Activated naive CD8-positive, alpha-beta T cell treated with anti-CD3 and anti-CD28 coated beads for 36 hours (primary cell): ENCODE measurements around the gene ADIPOQ. TPM values are rescaled to one million over a fixed set of nuclear protein-coding genes. Genes with fewer than 3 reads are reported as not detected.
"Not testable (repeated sequence)": the region's sequence is repeated elsewhere in the genome, so short reads cannot be mapped to it uniquely, and the experiment has no call there.

ENCODE experiments used
- DNase-seq: peaks from one replicate; pipeline ENCODE4 v3.0.0; 2021
- H3K27ac Mint-ChIP-seq: one replicate; pipeline ENCODE4 v1.8.0; 2022; ENCODE audit warnings: mild to moderate bottlenecking, moderate library complexity, mixed read lengths
- H3K27me3 Mint-ChIP-seq: one replicate; pipeline ENCODE4 v1.8.0; 2022; ENCODE audit warnings: mild to moderate bottlenecking, mixed read lengths
- H3K36me3 Mint-ChIP-seq: one replicate; pipeline ENCODE4 v1.8.0; 2021; ENCODE audit warnings: mild to moderate bottlenecking, mixed read lengths
- H3K4me1 Mint-ChIP-seq: one replicate; pipeline ENCODE4 v1.8.0; 2021; ENCODE audit warnings: mixed read lengths
- H3K4me3 Mint-ChIP-seq: one replicate; pipeline ENCODE4 v1.8.0; 2022; ENCODE audit warnings: mild to moderate bottlenecking, moderate library complexity, mixed read lengths
- H3K9me3 Mint-ChIP-seq: one replicate; pipeline ENCODE4 v1.8.0; 2022; ENCODE audit warnings: mixed read lengths
- total RNA-seq, 2 experiments: library from RNA; stranded (reverse); gene quantifications; one replicate each; pipeline ENCODE4 v1.2.3, GENCODE V29; 2021

The ADIPOQ gene
- total RNA-seq, 2 experiments from 2014 or later: not detected

DNA sequence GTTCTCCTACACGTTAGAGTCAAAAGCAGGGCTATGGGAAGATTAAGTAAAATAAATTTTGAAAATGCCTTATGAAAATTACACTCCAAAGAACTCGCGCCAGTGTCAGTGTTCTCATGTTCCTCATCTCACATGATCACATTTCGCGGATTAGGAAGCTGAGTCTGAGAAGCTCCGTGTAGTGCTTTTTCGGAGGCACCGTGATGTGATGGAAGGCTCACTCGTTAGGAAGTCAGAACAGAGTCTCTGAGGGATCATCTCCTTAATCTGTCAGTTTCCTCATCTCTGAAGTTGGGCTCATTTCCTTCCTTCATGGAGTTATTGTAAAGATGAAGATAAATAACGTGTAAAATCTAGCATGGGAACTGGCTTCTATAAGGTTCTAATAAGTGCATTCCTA lies 3.2 kb downstream of the ADIPOQ start:
- no peak overlapping the region for H3K4me3 Mint-ChIP-seq
- no peak overlapping the region for H3K27ac Mint-ChIP-seq
- peaks cover 3% of the 10 kb centered on the region for H3K4me1 Mint-ChIP-seq
- H3K9me3 Mint-ChIP-seq: no peaks in the 10 kb centered on the region
- DNase-seq: no peak
- H3K27me3 Mint-ChIP-seq: peaks cover 13% of the 10 kb centered on the region
- no peaks in the 10 kb centered on the region for H3K36me3 Mint-ChIP-seq

DNA sequence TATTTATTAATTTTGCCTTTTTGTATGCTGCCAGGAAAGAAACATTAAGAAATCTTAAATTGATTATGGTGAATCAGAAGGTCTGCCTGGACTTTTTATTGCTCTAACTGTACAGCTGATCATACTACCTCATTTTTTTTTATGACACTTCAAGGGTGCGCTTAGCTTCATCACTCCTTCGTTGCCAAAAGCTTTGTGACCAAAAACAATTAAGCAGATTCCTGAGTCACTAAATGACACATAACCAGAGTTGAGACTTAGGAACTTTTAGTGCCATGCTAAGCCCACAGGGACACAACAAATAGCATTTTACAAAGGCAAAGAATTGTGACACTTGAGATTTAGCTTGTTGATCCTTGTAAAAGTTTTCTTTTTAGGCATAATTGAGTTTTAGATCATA lies 4.9 kb downstream of the ADIPOQ start:
- peaks cover 5% of the 10 kb centered on the region for H3K4me1 Mint-ChIP-seq
- no peak for DNase-seq
- no peak overlapping the region for H3K4me3 Mint-ChIP-seq
- H3K36me3 Mint-ChIP-seq: no peaks in the 10 kb centered on the region
- H3K27ac Mint-ChIP-seq: no peak overlapping the region
- no peaks in the 10 kb centered on the region for H3K9me3 Mint-ChIP-seq
- H3K27me3 Mint-ChIP-seq: peaks cover 13% of the 10 kb centered on the region

GRCh38 chr3:186849374-186849975 lies 7.0 kb downstream of the ADIPOQ start:
- Mint-ChIP-seq H3K9me3 (no peaks in the 10 kb centered on the region), H3K36me3 (no peaks in the 10 kb centered on the region), H3K4me3 (no peak overlapping the region)

DNA sequence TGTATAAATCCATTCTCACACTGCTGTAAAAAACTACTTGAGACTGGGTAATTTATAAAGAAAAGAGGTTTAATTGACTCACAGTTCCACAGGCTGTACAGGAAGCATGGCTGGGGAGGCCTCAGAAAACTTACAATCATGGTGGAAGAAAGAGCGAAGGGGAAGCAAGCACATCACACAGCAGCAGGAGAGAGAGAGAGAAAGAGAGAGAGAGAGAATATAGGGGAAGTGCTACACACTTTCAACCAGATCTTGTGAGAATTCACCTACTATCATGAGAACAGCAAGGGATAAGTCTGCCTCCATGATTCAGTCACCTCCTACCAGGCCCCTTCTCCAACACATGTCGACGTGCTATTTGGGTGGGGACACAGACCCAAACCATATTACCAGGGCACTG lies 9.3 kb downstream of the ADIPOQ start:
- H3K4me1 Mint-ChIP-seq, H3K9me3 Mint-ChIP-seq, H3K4me3 Mint-ChIP-seq, H3K36me3 Mint-ChIP-seq, H3K27me3 Mint-ChIP-seq, DNase-seq: not testable (repeated sequence)
- H3K27ac Mint-ChIP-seq: peak overlapping the region; percentile 5

More at GRCh38 chr3:186849374-186849975, 7.0 kb downstream of the ADIPOQ start:
- no peak overlapping the region for H3K27ac Mint-ChIP-seq
- H3K27me3 Mint-ChIP-seq: peaks cover 9% of the 10 kb centered on the region
- no peak for DNase-seq
- peaks cover 6% of the 10 kb centered on the region for H3K4me1 Mint-ChIP-seq

DNA sequence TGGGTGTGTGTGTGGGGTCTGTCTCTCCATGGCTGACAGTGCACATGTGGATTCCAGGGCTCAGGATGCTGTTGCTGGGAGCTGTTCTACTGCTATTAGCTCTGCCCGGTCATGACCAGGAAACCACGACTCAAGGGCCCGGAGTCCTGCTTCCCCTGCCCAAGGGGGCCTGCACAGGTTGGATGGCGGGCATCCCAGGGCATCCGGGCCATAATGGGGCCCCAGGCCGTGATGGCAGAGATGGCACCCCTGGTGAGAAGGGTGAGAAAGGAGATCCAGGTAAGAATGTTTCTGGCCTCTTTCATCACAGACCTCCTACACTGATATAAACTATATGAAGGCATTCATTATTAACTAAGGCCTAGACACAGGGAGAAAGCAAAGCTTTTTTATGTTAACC lies 10.5 kb downstream of the ADIPOQ start:
- H3K9me3 Mint-ChIP-seq: no peaks in the 10 kb centered on the region
- peaks cover 6% of the 10 kb centered on the region for H3K4me1 Mint-ChIP-seq
- H3K36me3 Mint-ChIP-seq: no peaks in the 10 kb centered on the region
- H3K27me3 Mint-ChIP-seq: no peaks in the 10 kb centered on the region
- no peak overlapping the region for H3K4me3 Mint-ChIP-seq
- no peak for DNase-seq
- H3K27ac Mint-ChIP-seq: no peak overlapping the region

DNA sequence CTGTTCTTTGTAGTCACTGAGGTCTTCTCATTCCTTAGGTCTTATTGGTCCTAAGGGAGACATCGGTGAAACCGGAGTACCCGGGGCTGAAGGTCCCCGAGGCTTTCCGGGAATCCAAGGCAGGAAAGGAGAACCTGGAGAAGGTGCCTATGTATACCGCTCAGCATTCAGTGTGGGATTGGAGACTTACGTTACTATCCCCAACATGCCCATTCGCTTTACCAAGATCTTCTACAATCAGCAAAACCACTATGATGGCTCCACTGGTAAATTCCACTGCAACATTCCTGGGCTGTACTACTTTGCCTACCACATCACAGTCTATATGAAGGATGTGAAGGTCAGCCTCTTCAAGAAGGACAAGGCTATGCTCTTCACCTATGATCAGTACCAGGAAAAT lies 11.6 kb downstream of the ADIPOQ start:
- peaks cover 6% of the 10 kb centered on the region for H3K4me1 Mint-ChIP-seq
- H3K36me3 Mint-ChIP-seq: no peaks in the 10 kb centered on the region
- no peak for DNase-seq
- H3K27ac Mint-ChIP-seq: no peak overlapping the region
- no peak overlapping the region for H3K4me3 Mint-ChIP-seq
- H3K9me3 Mint-ChIP-seq: peaks cover 2% of the 10 kb centered on the region
- H3K27me3 Mint-ChIP-seq: no peaks in the 10 kb centered on the region

DNA sequence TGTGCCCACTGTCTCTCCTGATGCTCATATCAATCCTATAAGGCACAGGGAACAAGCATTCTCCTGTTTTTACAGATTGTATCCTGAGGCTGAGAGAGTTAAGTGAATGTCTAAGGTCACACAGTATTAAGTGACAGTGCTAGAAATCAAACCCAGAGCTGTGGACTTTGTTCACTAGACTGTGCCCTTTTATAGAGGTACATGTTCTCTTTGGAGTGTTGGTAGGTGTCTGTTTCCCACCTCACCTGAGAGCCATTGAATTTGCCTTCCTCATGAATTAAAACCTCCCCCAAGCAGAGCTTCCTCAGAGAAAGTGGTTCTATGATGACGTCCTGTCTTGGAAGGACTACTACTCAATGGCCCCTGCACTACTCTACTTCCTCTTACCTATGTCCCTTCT lies 12.4 kb downstream of the ADIPOQ start:
- no peak for DNase-seq
- peaks cover 3% of the 10 kb centered on the region for H3K9me3 Mint-ChIP-seq
- peaks cover 6% of the 10 kb centered on the region for H3K36me3 Mint-ChIP-seq
- H3K4me3 Mint-ChIP-seq: no peak overlapping the region
- no peak overlapping the region for H3K27ac Mint-ChIP-seq
- no peaks in the 10 kb centered on the region for H3K27me3 Mint-ChIP-seq
- peaks cover 3% of the 10 kb centered on the region for H3K4me1 Mint-ChIP-seq

DNA sequence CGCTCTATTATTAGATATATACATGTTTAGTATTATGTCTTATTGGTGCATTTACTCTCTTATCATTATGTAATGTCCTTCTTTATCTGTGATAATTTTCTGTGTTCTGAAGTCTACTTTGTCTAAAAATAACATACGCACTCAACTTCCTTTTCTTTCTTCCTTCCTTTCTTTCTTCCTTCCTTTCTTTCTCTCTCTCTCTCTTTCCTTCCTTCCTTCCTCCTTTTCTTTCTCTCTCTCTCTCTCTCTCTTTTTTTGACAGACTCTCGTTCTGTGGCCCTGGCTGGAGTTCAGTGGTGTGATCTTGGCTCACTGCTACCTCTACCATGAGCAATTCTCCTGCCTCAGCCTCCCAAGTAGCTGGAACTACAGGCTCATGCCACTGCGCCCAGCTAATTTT lies 15.2 kb downstream of the ADIPOQ start:
- H3K4me1 Mint-ChIP-seq: peaks cover 10% of the 10 kb centered on the region
- no peak for DNase-seq
- H3K9me3 Mint-ChIP-seq: peaks cover 3% of the 10 kb centered on the region
- peaks cover 6% of the 10 kb centered on the region for H3K36me3 Mint-ChIP-seq
- no peak overlapping the region for H3K27ac Mint-ChIP-seq
- no peaks in the 10 kb centered on the region for H3K27me3 Mint-ChIP-seq
- H3K4me3 Mint-ChIP-seq: no peak overlapping the region

DNA sequence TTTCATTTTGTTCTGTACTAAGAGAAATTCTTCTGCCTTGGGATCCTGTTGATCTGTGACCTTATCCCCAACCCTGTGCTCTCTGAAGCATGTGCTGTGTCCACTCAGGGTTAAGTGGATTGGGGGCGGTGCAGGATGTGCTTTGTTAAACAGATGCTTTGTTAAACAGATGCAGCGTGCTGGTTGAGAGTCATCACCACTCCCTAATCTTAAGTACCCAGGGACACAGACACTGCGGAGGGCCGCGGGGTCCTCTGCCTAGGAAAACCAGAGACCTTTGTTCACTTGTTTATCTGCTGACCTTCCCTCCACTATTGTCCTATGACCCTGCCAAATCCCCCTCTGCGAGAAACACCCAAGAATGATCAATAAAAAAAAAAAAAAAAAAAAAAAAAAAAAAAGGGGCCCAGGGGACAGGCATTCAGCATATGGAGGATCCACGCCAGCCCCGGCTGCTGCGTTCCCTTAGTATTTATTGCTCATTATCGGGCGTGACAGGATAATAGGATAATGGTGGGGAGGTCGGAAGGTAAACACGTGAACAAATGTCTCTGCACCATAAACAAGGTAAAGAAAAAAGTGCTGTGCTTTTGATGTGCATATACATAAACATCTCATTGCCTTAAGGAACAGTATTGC lies 22.8 kb downstream of the ADIPOQ start:
- not testable (repeated sequence) for H3K27me3 Mint-ChIP-seq, H3K36me3 Mint-ChIP-seq, H3K9me3 Mint-ChIP-seq, H3K27ac Mint-ChIP-seq, H3K4me3 Mint-ChIP-seq, DNase-seq
- H3K4me1 Mint-ChIP-seq: peaks cover 13% of the 10 kb centered on the region

- DNase-seq, H3K27ac Mint-ChIP-seq, H3K27me3 Mint-ChIP-seq, H3K9me3 Mint-ChIP-seq, H3K36me3 Mint-ChIP-seq, H3K4me3 Mint-ChIP-seq: not testable (repeated sequence)
- peaks cover 14% of the 10 kb centered on the region for H3K4me1 Mint-ChIP-seq
These were observed 23.6 kb downstream of the ADIPOQ start for GRCh38 chr3:186866095-186866494.

DNA sequence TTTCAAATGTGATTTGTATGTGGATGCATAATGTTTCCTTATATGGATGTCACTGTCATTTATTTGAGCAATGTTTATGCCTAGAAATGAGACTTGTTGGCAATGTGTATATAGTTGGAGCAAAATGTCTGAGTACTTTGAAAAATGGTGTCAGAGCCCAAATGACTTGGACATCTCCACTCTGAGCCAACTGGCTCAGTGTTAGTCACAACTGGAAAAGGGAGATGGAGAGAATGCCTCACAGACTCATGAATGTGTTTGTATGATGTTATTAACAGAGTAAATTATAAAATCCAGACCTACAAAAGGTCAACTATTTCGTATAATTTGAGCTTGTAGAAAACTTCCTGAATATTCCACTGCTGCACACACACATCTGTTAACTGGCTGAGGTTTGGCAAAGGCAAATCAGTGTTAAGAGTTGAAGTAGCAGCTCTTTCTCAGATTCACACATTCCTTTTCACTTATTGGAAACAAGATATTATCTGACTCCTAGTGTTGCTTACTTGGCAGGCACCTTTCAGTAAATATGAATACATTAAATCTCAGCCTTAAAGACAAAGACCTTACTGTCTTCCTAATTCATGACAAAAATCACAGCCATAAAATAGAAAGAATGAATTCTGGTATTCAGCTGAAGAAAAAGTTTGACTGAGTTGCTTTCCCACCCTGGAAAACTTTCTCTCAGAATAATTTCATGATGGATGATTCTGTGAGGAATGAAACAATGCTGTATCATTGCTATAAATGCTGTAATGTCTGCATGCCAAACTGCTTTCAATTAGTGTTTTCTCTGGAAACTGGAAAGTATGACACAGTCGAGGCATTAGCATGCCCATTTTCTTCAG lies 27.0 kb downstream of the ADIPOQ start:
- Mint-ChIP-seq H3K36me3 (peaks cover 3% of the 10 kb centered on the region), H3K4me3 (no peak overlapping the region), H3K4me1 (peaks cover 20% of the 10 kb centered on the region), H3K9me3 (no peaks in the 10 kb centered on the region), H3K27ac (no peak overlapping the region), H3K27me3 (no peaks in the 10 kb centered on the region)
- no peak for DNase-seq

DNA sequence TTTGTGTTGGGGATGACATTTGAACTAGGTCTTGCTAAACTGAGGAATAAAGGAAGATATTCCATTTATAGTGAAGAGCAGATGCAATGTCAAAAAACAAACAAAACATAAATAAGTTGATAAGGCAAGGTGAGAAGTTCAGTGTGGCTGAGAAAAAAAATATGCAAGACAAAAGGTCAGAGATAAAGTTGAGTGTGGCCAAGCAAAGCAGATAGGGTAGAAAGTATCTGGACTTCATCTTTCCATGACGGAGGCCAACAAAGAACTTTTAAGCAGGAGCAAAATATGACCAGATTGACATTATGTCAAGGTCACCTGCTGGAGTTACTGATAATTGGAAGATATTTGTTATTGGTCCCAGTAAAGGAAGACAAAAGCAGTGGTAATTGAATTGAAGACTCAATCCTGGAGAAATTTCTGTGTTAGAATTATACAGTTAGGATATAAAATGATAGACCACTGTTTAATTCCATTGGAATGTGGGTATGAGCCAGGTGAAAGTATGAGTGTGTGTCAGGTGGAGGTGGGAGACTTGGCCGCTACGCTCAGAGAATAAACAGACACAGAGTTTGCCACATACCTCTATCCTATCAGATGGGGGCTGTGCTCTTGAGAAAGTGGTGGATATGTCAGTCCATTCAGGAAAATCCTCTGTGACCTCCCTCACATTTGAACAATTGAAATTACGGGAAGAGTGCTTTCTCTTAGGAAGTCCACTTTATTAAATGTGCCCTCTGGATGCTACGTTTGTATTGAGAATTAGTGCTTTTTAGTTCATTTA lies 28.1 kb downstream of the ADIPOQ start:
- no peaks in the 10 kb centered on the region for H3K9me3 Mint-ChIP-seq
- peaks cover 20% of the 10 kb centered on the region for H3K4me1 Mint-ChIP-seq
- H3K36me3 Mint-ChIP-seq: peaks cover 3% of the 10 kb centered on the region
- H3K27me3 Mint-ChIP-seq: no peaks in the 10 kb centered on the region
- no peak for DNase-seq
- H3K27ac Mint-ChIP-seq: peak overlapping the region; percentile 72
- H3K4me3 Mint-ChIP-seq: no peak overlapping the region

GRCh38 chr3:186871403-186871924 lies 29.0 kb downstream of the ADIPOQ start:
- H3K27me3 Mint-ChIP-seq: no peaks in the 10 kb centered on the region
- no peaks in the 10 kb centered on the region for H3K9me3 Mint-ChIP-seq
- H3K4me3 Mint-ChIP-seq: no peak overlapping the region
- DNase-seq: no peak
- peaks cover 3% of the 10 kb centered on the region for H3K36me3 Mint-ChIP-seq
- H3K4me1 Mint-ChIP-seq: peaks cover 20% of the 10 kb centered on the region
- H3K27ac Mint-ChIP-seq: peak overlapping the region; percentile 72

GRCh38 chr3:186873796-186874195 lies 31.3 kb downstream of the ADIPOQ start:
- not testable (repeated sequence) for DNase-seq, H3K36me3 Mint-ChIP-seq, H3K4me3 Mint-ChIP-seq, H3K9me3 Mint-ChIP-seq, H3K27ac Mint-ChIP-seq, H3K27me3 Mint-ChIP-seq
- peaks cover 20% of the 10 kb centered on the region for H3K4me1 Mint-ChIP-seq

DNA sequence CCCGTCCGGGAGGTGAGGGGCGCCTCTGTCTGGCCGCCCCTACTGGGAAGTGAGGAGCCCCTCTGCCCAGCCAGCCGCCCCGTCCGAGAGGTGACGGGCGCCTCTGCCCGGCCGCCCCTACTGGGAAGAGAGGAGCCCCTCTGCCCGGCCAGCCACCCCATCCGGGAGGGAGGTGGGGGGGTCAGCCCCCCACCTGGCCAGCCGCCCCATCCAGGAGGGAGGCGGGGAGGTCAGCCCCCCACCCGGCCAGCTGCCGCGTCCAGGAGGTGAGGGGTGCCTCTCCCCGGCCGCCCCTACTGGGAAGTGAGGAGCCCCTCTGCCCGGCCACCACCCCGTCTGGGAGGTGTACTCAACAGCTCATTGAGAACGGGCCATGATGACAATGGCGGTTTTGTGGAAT lies 31.7 kb downstream of the ADIPOQ start:
- H3K36me3 Mint-ChIP-seq, H3K9me3 Mint-ChIP-seq, H3K4me3 Mint-ChIP-seq, DNase-seq, H3K27me3 Mint-ChIP-seq, H3K27ac Mint-ChIP-seq: not testable (repeated sequence)
- peaks cover 19% of the 10 kb centered on the region for H3K4me1 Mint-ChIP-seq
